SH-SY5Y (cell line): ENCODE data around the gene LRCOL1.

Experiments used
- GATA2 ChIP-seq: IDR thresholded peaks from 2 replicates; pipeline ENCODE4 v1.6.1; 2011; ENCODE audit warnings: mild to moderate bottlenecking, low read depth, low read length
- GATA3 ChIP-seq: IDR thresholded peaks from 2 replicates; pipeline ENCODE4 v1.6.1; 2011; ENCODE audit warnings: low read depth, mild to moderate bottlenecking, low read length, moderate library complexity

DNA sequence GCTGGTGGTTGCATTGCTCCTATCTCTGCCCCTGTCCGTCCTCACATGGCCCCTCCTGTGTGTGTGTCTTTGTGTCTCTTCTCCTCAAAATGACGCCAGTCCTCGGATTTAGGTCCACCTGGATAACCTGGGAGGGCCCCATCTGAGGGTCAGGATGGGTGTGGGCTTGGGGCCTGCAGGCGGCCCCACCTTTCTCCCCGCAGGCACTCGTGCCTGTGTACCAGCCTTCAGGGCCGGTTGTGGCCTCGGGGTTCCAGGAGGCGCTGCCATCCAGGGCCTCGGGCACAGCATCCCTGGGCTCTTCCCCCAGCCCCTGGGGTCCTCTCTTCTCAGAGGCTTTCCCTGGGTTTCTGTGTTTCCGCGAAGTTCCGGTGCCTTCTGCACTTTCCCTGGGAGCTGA is 54.7 kb downstream of the LRCOL1 start:
- no peak for TF ChIP-seq GATA3
- TF ChIP-seq GATA2, result no peak
